ENCODE results near the gene TRIM24.
"Not testable (repeated sequence)": the region's sequence is repeated elsewhere in the genome, so short reads cannot be mapped to it uniquely, and the experiment has no call there.

Gene TRIM24

DNA sequence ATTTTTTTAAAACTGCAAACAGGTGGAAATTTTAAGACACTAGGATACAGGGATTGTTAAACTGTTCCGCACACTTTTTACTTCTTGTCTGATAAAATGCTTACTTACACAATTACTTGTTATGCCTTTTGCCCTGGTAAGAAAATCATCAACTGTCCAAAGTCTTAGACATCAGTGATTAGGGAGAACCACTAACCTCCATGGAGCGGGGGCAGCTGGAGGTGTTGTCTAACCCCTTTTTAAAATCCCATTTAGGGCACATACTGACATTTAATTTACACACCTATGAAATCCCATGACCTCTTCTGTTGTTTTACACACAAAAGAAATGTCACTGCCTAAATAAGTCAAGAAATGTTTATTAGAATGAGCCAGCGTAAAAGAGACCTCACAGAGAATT is 65.7 kb downstream of the TRIM24 start:
- TF ChIP-seq CTCF (IDR thresholded peaks at IDR 0.05; ENCODE audit: low read length), result no peak
- Histone ChIP-seq H3K27me3 (replicated peaks; ENCODE audit: insufficient read depth, low read length) (no peaks in the 10 kb centered on the region), H2AFZ (ENCODE audit: low read length) (no peak overlapping the region), H3F3A (ENCODE audit: insufficient read depth, low read length) (0 out of 2 replicates have a peak, but pooled peaks cover 8% of the 10 kb centered on the region), H3K4me2 (ENCODE audit: low read depth, low read length) (no peak overlapping the region), H3K4me1 (ENCODE audit: low read length) (no peaks in the 10 kb centered on the region), H3K4me3 (ENCODE audit: low read length) (no peak overlapping the region), H3K9me2 (replicated peaks; ENCODE audit: insufficient read depth, low read length) (no peaks in the 10 kb centered on the region), H4K20me1 (ENCODE audit: insufficient read depth, low read length) (no peaks in the 10 kb centered on the region), H3K27ac (ENCODE audit: low read length) (no peak overlapping the region), H3K9me3 (replicated peaks; ENCODE audit: insufficient read depth, low read length) (no peaks in the 10 kb centered on the region), H3K9ac (ENCODE audit: low read length) (no peak overlapping the region), H3K36me3 (replicated peaks; ENCODE audit: insufficient read depth, low read length) (peaks cover 19% of the 10 kb centered on the region), H3K79me2 (ENCODE audit: low read length) (no peaks in the 10 kb centered on the region)
- no peak for DNase-seq

- TF ChIP-seq EZH2phosphoT487 (IDR thresholded peaks at IDR 0.05; ENCODE audit: low read length) (no peak), CTCF (IDR thresholded peaks at IDR 0.05; ENCODE audit: low read length) (no peak), EZH2 (optimal IDR thresholded peaks at IDR 0.05; ENCODE audit: low read depth, low read length) (no peak)
- H3K36me3 ChIP-seq (replicated peaks; ENCODE audit: insufficient read depth, low read length), result peaks cover 19% of the 10 kb centered on the region
- no peak overlapping the region for H3K4me2 ChIP-seq (ENCODE audit: low read depth, low read length)
- H3K79me2 ChIP-seq (ENCODE audit: low read length), result no peaks in the 10 kb centered on the region
- no peak overlapping the region for H2AFZ ChIP-seq (ENCODE audit: low read length)
- H3K27me3 ChIP-seq (replicated peaks; ENCODE audit: insufficient read depth, low read length), result no peaks in the 10 kb centered on the region
- no peaks in the 10 kb centered on the region for H3K9me2 ChIP-seq (replicated peaks; ENCODE audit: insufficient read depth, low read length)
- H3K27ac ChIP-seq (ENCODE audit: low read length), result no peak overlapping the region
- no peak overlapping the region for H3K4me3 ChIP-seq (ENCODE audit: low read length)
- no peak overlapping the region for H3K9ac ChIP-seq (ENCODE audit: low read length)
- 0 out of 2 replicates have a peak, but pooled peaks cover 3% of the 10 kb centered on the region for H3F3A ChIP-seq (ENCODE audit: insufficient read depth, low read length)
- H4K20me1 ChIP-seq (ENCODE audit: insufficient read depth, low read length), result no peaks in the 10 kb centered on the region
- no peaks in the 10 kb centered on the region for H3K4me1 ChIP-seq (ENCODE audit: low read length)
- no peak for DNase-seq
- H3K9me3 ChIP-seq (replicated peaks; ENCODE audit: insufficient read depth, low read length), result no peaks in the 10 kb centered on the region
Measured at GRCh38 chr7:138527746-138528223, 67.7 kb downstream of the TRIM24 start.

DNA sequence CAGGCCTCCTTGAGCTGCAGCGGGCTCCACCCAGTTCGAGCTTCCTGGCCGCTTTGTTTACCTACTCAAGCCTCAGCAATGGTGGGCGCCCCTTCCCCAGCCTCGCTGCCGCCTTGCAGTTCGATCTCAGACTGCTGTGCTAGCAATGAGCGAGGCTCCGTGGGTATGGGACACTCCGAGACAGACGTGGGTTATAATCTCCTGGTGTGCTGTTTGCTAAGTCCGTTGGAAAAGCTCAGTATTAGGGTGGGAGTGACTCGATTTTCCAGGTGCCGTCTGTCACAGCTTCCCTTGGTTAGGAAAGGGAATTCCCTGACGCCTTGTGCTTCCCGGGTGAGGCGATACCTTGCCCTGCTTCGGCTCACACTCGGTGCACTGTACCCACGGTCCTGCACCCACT is 76.8 kb downstream of the TRIM24 start:
- H3K9me3 ChIP-seq (replicated peaks; ENCODE audit: insufficient read depth, low read length); H3K27me3 ChIP-seq (replicated peaks; ENCODE audit: insufficient read depth, low read length); DNase-seq; H3K4me3 ChIP-seq (ENCODE audit: low read length); H4K20me1 ChIP-seq (ENCODE audit: insufficient read depth, low read length); H3K4me2 ChIP-seq (ENCODE audit: low read depth, low read length); H3K9me2 ChIP-seq (replicated peaks; ENCODE audit: insufficient read depth, low read length); H3K79me2 ChIP-seq (ENCODE audit: low read length); H3K4me1 ChIP-seq (ENCODE audit: low read length); H2AFZ ChIP-seq (ENCODE audit: low read length); H3K27ac ChIP-seq (ENCODE audit: low read length); H3F3A ChIP-seq (ENCODE audit: insufficient read depth, low read length); H3K9ac ChIP-seq (ENCODE audit: low read length); H3K36me3 ChIP-seq (replicated peaks; ENCODE audit: insufficient read depth, low read length): not testable (repeated sequence)

DNA sequence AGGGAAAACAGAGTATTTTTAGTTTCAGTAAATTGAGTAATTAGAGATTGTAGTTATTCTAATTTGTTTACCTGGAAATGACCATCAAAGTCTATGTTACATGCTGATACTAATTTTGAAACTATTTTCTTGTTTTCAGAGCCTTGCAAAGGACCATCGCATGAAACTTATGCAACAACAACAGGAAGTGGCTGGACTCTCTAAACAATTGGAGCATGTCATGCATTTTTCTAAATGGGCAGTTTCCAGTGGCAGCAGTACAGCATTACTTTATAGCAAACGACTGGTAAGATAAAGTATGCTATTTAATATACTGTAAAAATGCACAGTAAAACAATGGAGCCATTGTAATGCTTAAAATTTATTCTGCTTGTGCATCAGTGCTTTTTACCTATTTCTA is 78.5 kb downstream of the TRIM24 start:
- H3K36me3 ChIP-seq (replicated peaks; ENCODE audit: insufficient read depth, low read length), result peaks cover 11% of the 10 kb centered on the region
- no peaks in the 10 kb centered on the region for H3K4me1 ChIP-seq (ENCODE audit: low read length)

More for the DNA sequence above, 78.5 kb downstream of the TRIM24 start:
- TF ChIP-seq EZH2phosphoT487 (IDR thresholded peaks at IDR 0.05; ENCODE audit: low read length) (no peak), CTCF (IDR thresholded peaks at IDR 0.05; ENCODE audit: low read length) (no peak), EZH2 (optimal IDR thresholded peaks at IDR 0.05; ENCODE audit: low read depth, low read length) (no peak)
- H3K9me3 ChIP-seq (replicated peaks; ENCODE audit: insufficient read depth, low read length), result no peaks in the 10 kb centered on the region
- no peaks in the 10 kb centered on the region for H3F3A ChIP-seq (ENCODE audit: insufficient read depth, low read length)
- H4K20me1 ChIP-seq (ENCODE audit: insufficient read depth, low read length), result no peaks in the 10 kb centered on the region
- H2AFZ ChIP-seq (ENCODE audit: low read length), result no peak overlapping the region
- H3K27ac ChIP-seq (ENCODE audit: low read length), result no peak overlapping the region
- no peak overlapping the region for H3K4me2 ChIP-seq (ENCODE audit: low read depth, low read length)
- no peak overlapping the region for H3K9ac ChIP-seq (ENCODE audit: low read length)
- DNase-seq, result no peak
- no peaks in the 10 kb centered on the region for H3K9me2 ChIP-seq (replicated peaks; ENCODE audit: insufficient read depth, low read length)
- H3K79me2 ChIP-seq (ENCODE audit: low read length), result no peaks in the 10 kb centered on the region
- no peaks in the 10 kb centered on the region for H3K27me3 ChIP-seq (replicated peaks; ENCODE audit: insufficient read depth, low read length)
- H3K4me3 ChIP-seq (ENCODE audit: low read length), result no peak overlapping the region

Data from MM.1S (cell line).